Measurements from ENCODE around the gene PORCN. TPM values are rescaled to one million over a fixed set of nuclear protein-coding genes. Genes with fewer than 3 reads are reported as not detected.
"Not testable (repeated sequence)": the region's sequence is repeated elsewhere in the genome, so short reads cannot be mapped to it uniquely, and the experiment has no call there.

Gene PORCN
- total and polyA plus RNA-seq, 2 donors (not counting 3 experiments of a cell fraction or from before 2014, with no cell fraction given): 7.6 to 21.0 TPM

DNA sequence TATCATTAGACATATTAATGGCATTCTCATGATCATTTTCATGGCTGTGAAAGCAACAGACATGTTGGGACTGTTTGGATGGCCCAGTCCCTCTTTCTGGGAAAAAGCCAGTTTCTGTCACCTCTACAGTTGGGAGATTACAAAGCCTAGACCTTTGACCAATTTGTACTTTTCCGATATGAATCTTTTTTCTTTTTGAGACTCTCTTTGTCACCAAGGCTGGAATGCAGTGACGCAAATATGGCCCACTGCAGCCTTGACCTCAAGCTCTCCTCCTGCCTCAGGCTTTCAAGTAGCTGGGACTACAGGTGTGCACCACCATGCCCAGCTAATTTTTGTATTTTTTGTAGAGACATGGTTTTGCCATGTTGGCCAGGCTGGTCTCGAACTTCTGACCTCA, 40.1 kb downstream of the PORCN start:
- FAIRE-seq: no peak
- Histone ChIP-seq H3K4me2 (ENCODE audit: insufficient read depth, low read length) (no peak overlapping the region), H2AFZ (ENCODE audit: low read depth, low read length) (no peak overlapping the region), H3K27ac (ENCODE audit: insufficient read depth, low read depth, low read length) (no peak overlapping the region), H3K9ac (replicated peaks; ENCODE audit: extremely low read depth, insufficient read depth, low read length) (no peak overlapping the region), H3K4me3 (replicated peaks in 1 of 3; ENCODE audit: insufficient read depth in 1 of 3, low read depth in 1 of 3, low read length in 3 of 3) (no peak overlapping the region), H3K79me2 (ENCODE audit: control insufficient read depth, insufficient read depth, low read length) (no peaks in the 10 kb centered on the region), H3K9me1 (replicated peaks; ENCODE audit: control insufficient read depth, extremely low read depth, insufficient read depth, low read length) (no peaks in the 10 kb centered on the region), H3K36me3 (ENCODE audit: control insufficient read depth in 2 of 2, extremely low read depth in 1 of 2, insufficient read depth in 2 of 2, low read length in 2 of 2) (peaks cover 5% of the 10 kb centered on the region in 2 experiments), H4K20me1 (replicated peaks; ENCODE audit: control insufficient read depth, extremely low read depth, insufficient read depth, low read length) (no peaks in the 10 kb centered on the region), H3K4me1 (ENCODE audit: control insufficient read depth, extremely low read depth, insufficient read depth, low read length) (no peaks in the 10 kb centered on the region), H3K9me3 (replicated peaks; ENCODE audit: control insufficient read depth, insufficient read depth, low read length) (no peaks in the 10 kb centered on the region), H3K27me3 (ENCODE audit: control insufficient read depth in 2 of 2, insufficient read depth in 2 of 2, low read length in 2 of 2) (no peaks in the 10 kb centered on the region)
- no peak for DNase-seq (ENCODE audit: low read depth, low spot score)
- dilution Hi-C loops (cut with MboI; ENCODE audit: extremely low pct_ligation_motif_present, low sequenced_read_pairs): no loop called here
- BruUV-seq (replicated peaks): no TSS peak
- intact Hi-C loops (cut with micrococcal nuclease): no loop called here
- TF ChIP-seq MYC (IDR thresholded peaks at IDR 0.05; ENCODE audit: low read depth, low read length): no peak
- no peak for TF ChIP-seq POLR2AphosphoS5 (IDR thresholded peaks at IDR 0.05; ENCODE audit: insufficient read depth, low read depth, low read length)
- ChIA-PET CTCF (interaction anchor here (3.1 kb wide), 1 partner anchor 9 kb away, joined by 8 read pairs; the partner anchor contains the start of gene TBC1D25), POLR2A (no interaction called here)

GRCh38 chrX:48555731-48556325, 47.0 kb downstream of the PORCN start:
- CTCF ChIA-PET; H3K4me1 ChIP-seq (ENCODE audit: control insufficient read depth, extremely low read depth, insufficient read depth, low read length); H3K79me2 ChIP-seq (ENCODE audit: control insufficient read depth, insufficient read depth, low read length); intact Hi-C loops (cut with micrococcal nuclease); BruUV-seq (replicated peaks); POLR2A ChIA-PET; H3K9me3 ChIP-seq (replicated peaks; ENCODE audit: control insufficient read depth, insufficient read depth, low read length); H3K9ac ChIP-seq (replicated peaks; ENCODE audit: extremely low read depth, insufficient read depth, low read length); dilution Hi-C loops (cut with MboI; ENCODE audit: extremely low pct_ligation_motif_present, low sequenced_read_pairs); DNase-seq (ENCODE audit: low read depth, low spot score); H3K9me1 ChIP-seq (replicated peaks; ENCODE audit: control insufficient read depth, extremely low read depth, insufficient read depth, low read length); H3K4me3 ChIP-seq (replicated peaks in 1 of 3; ENCODE audit: insufficient read depth in 1 of 3, low read depth in 1 of 3, low read length in 3 of 3); H3K27me3 ChIP-seq (ENCODE audit: control insufficient read depth in 2 of 2, insufficient read depth in 2 of 2, low read length in 2 of 2); H3K4me2 ChIP-seq (ENCODE audit: insufficient read depth, low read length); H4K20me1 ChIP-seq (replicated peaks; ENCODE audit: control insufficient read depth, extremely low read depth, insufficient read depth, low read length); H3K27ac ChIP-seq (ENCODE audit: insufficient read depth, low read depth, low read length); H3K36me3 ChIP-seq (ENCODE audit: control insufficient read depth in 2 of 2, extremely low read depth in 1 of 2, insufficient read depth in 2 of 2, low read length in 2 of 2); H2AFZ ChIP-seq (ENCODE audit: low read depth, low read length): not testable (repeated sequence)
- FAIRE-seq: peak; percentile 44
